H9 (cell line): ENCODE results near the gene NAV1. TPM values are rescaled to one million over a fixed set of nuclear protein-coding genes. Genes with fewer than 3 reads are reported as not detected.

ENCODE experiments used
- DNase-seq: peaks from one replicate; pipeline ENCODE4 v3.0.0-alpha.2; 2017
- H2AFZ ChIP-seq: one replicate; pipeline ENCODE4 v1.6.1; 2013; ENCODE audit warnings: mild to moderate bottlenecking, low read length, control low read depth, moderate library complexity
- H2AK5ac ChIP-seq: 2 replicates; pipeline ENCODE4 v1.6.1; 2013; ENCODE audit warnings: low read length, control low read depth, mixed read lengths; ENCODE audit not compliant: insufficient read length
- H2BK120ac ChIP-seq: one replicate; pipeline ENCODE4 v1.6.1; 2013; ENCODE audit warnings: low read depth, mild to moderate bottlenecking, low read length, control low read depth, inconsistent platforms; ENCODE audit not compliant: poor library complexity, severe bottlenecking
- H2BK12ac ChIP-seq: 2 replicates; pipeline ENCODE4 v1.6.1; 2013; ENCODE audit warnings: low read length, control low read depth, mixed read lengths, low read depth; ENCODE audit not compliant: insufficient read length
- H2BK15ac ChIP-seq: 2 replicates; pipeline ENCODE4 v1.6.1; 2013; ENCODE audit warnings: low read depth, low read length, control low read depth
- H2BK20ac ChIP-seq: one replicate; pipeline ENCODE4 v1.6.1; 2013; ENCODE audit warnings: low read depth, mild to moderate bottlenecking, low read length, control low read depth, inconsistent platforms; ENCODE audit not compliant: poor library complexity, severe bottlenecking
- H2BK5ac ChIP-seq: 2 replicates; pipeline ENCODE4 v1.6.1; 2013; ENCODE audit warnings: low read length, control low read depth, mixed read lengths; ENCODE audit not compliant: insufficient read length
- H3K14ac ChIP-seq: 2 replicates; pipeline ENCODE4 v1.6.1; 2013; ENCODE audit warnings: low read length, control low read depth; ENCODE audit not compliant: insufficient read depth
- H3K18ac ChIP-seq: 2 replicates; pipeline ENCODE4 v1.6.1; 2013; ENCODE audit warnings: low read depth, mild to moderate bottlenecking, mixed read lengths, low read length, control low read depth; ENCODE audit not compliant: insufficient read length
- H3K23ac ChIP-seq: 2 replicates; pipeline ENCODE4 v1.6.1; 2013; ENCODE audit warnings: low read length, control low read depth, mixed read lengths, low read depth; ENCODE audit not compliant: insufficient read length
- H3K23me2 ChIP-seq: 2 replicates; pipeline ENCODE4 v1.6.1; 2013; ENCODE audit warnings: low read depth, mild to moderate bottlenecking, mixed read lengths, low read length, control low read depth; ENCODE audit not compliant: insufficient read length, poor library complexity, severe bottlenecking
- H3K27ac ChIP-seq: 2 replicates; pipeline ENCODE4 v1.5.1; 2013; ENCODE audit warnings: low read length, control low read depth, mixed read lengths, low read depth; ENCODE audit not compliant: insufficient read length
- H3K27me3 ChIP-seq: 2 replicates; pipeline ENCODE4 v1.6.1; 2013; ENCODE audit warnings: low read length, control low read depth, inconsistent platforms; ENCODE audit not compliant: insufficient read depth
- H3K4ac ChIP-seq: 2 replicates; pipeline ENCODE4 v1.6.1; 2013; ENCODE audit warnings: low read depth, mild to moderate bottlenecking, control low read depth, inconsistent platforms, low read length, moderate library complexity
- H3K4me1 ChIP-seq: 2 replicates; pipeline ENCODE4 v1.6.1; 2013; ENCODE audit warnings: low read length, control low read depth, inconsistent platforms; ENCODE audit not compliant: insufficient read depth
- H3K4me2 ChIP-seq: 2 replicates; pipeline ENCODE4 v1.6.1; 2013; ENCODE audit warnings: low read length, control low read depth, mixed read lengths; ENCODE audit not compliant: insufficient read length, insufficient read depth
- H3K56ac ChIP-seq: 2 replicates; pipeline ENCODE4 v1.6.1; 2013; ENCODE audit warnings: low read depth, mild to moderate bottlenecking, mixed read lengths, low read length, control low read depth; ENCODE audit not compliant: insufficient read length
- H3K79me1 ChIP-seq: 2 replicates; pipeline ENCODE4 v1.6.1; 2013; ENCODE audit warnings: low read depth, mild to moderate bottlenecking, moderate library complexity, low read length, control low read depth, inconsistent platforms; ENCODE audit not compliant: insufficient read depth, poor library complexity, severe bottlenecking
- H3K79me2 ChIP-seq: 2 replicates; pipeline ENCODE4 v1.6.1; 2013; ENCODE audit warnings: low read length, control low read depth, inconsistent platforms; ENCODE audit not compliant: insufficient read depth
- H3K9ac ChIP-seq: 2 replicates; pipeline ENCODE4 v1.6.1; 2013; ENCODE audit warnings: low read length, control low read depth, mixed read lengths; ENCODE audit not compliant: insufficient read length; ENCODE audit errors: extremely low read depth
- H3K9me3 ChIP-seq: one replicate; pipeline ENCODE4 v1.6.1; 2013; ENCODE audit warnings: low read depth, low read length, inconsistent platforms; ENCODE audit not compliant: control insufficient read depth
- H3T11ph ChIP-seq: one replicate; pipeline ENCODE4 v1.6.1; 2013; ENCODE audit warnings: mild to moderate bottlenecking, low read length, control low read depth, inconsistent platforms
- H4K20me1 ChIP-seq: one replicate; pipeline ENCODE4 v1.6.1; 2013; ENCODE audit not compliant: control insufficient read depth, insufficient read length, insufficient read depth
- H4K5ac ChIP-seq: 2 replicates; pipeline ENCODE4 v1.6.1; 2013; ENCODE audit warnings: low read depth, mild to moderate bottlenecking, mixed read lengths, low read length, control low read depth; ENCODE audit not compliant: insufficient read length
- H4K8ac ChIP-seq: replicated peaks from 2 replicates; pipeline ENCODE4 v1.6.1; 2013; ENCODE audit warnings: low read length, control low read depth, mixed read lengths, low read depth; ENCODE audit not compliant: insufficient read length
- H4K91ac ChIP-seq: 2 replicates; pipeline ENCODE4 v1.6.1; 2013; ENCODE audit warnings: low read depth, mild to moderate bottlenecking, moderate library complexity, mixed read lengths, low read length, control low read depth; ENCODE audit not compliant: insufficient read length
- H3K27ac Mint-ChIP-seq, 3 experiments: 2 replicates in 2 of 3; 3 replicates in 1 of 3; pipeline ENCODE4 v1.8.0; 2020 to 2021; ENCODE audit warnings: mixed read lengths in 3 of 3, mild to moderate bottlenecking in 1 of 3, moderate library complexity in 1 of 3
- H3K27me3 Mint-ChIP-seq: 2 replicates; pipeline ENCODE4 v1.8.0; 2021; ENCODE audit warnings: low read depth, mild to moderate bottlenecking, moderate library complexity, mixed read lengths
- H3K36me3 Mint-ChIP-seq, 3 experiments: 2 replicates in 2 of 3; 3 replicates in 1 of 3; pipeline ENCODE4 v1.8.0; 2020 to 2021; ENCODE audit warnings: low read depth in 3 of 3, mixed read lengths in 3 of 3; ENCODE audit not compliant: insufficient read depth in 1 of 3
- H3K4me1 Mint-ChIP-seq, 2 experiments: 2 replicates each; pipeline ENCODE4 v1.8.0; 2020; ENCODE audit warnings: mixed read lengths in 2 of 2
- H3K4me3 Mint-ChIP-seq, 2 experiments: 2 replicates in 1 of 2; 3 replicates in 1 of 2; pipeline ENCODE4 v1.8.0; 2020 to 2021; ENCODE audit warnings: mild to moderate bottlenecking in 2 of 2, mixed read lengths in 2 of 2, moderate library complexity in 1 of 2
- H3K9me3 Mint-ChIP-seq, 2 experiments: 2 replicates in 1 of 2; 3 replicates in 1 of 2; pipeline ENCODE4 v1.8.0; 2020; ENCODE audit warnings: mild to moderate bottlenecking in 2 of 2, mixed read lengths in 2 of 2, moderate library complexity in 1 of 2
- WGBS: extraction: QIAGEN DNeasy Blood & Tissue Kit; methylation state at CpG from one replicate; pipeline ENCODE4 v1.1.7; 2013; ENCODE audit warnings: missing lambda C conversion rate, low lambda C conversion rate, mixed read lengths; ENCODE audit not compliant: insufficient read length; ENCODE audit errors: extremely low coverage; 5-methylcytosine and 5-hydroxymethylcytosine counted together
- total RNA-seq: library from RNA; stranded (reverse); gene quantifications from 2 replicates; pipeline ENCODE4 v1.2.1, GENCODE V29; 2021
- TF ChIP-seq, protein P1 (sequence below): fragments of 200-600 bp; sonication (generic); conservative IDR thresholded peaks from 3 replicates; pipeline ENCODE4 v1.8.0; 2021; ENCODE audit warnings: antibody characterized with exemption, mild to moderate bottlenecking

The NAV1 gene
- total RNA-seq, 1 experiment from 2014 or later: 20.5 TPM

DNA sequence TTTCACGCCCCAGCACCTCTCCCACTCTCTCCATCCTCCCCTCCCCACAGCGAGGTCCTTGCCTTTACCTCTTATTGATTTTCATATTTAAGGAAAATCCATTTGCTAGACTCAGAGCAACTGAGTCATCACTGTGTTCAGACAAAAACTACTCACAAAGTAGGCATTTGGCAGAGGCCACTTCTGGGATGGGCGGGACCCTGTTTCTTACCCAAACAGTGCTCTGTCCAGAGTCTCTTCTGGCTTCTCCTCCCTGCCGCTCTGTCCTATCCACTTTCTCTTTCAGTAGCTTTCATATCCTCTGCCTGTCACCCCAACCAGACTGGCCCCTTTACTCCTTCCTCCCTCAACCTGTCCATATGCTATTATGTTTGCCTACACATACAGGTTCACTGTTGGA, 2.4 kb upstream of the NAV1 start:
- peaks cover 7% of the 10 kb centered on the region; the same call in 1 of the 2 replicates for H3K27me3 ChIP-seq
- H3K9ac ChIP-seq: no peak overlapping the region
- H4K20me1 ChIP-seq: no peaks in the 10 kb centered on the region

More for the DNA sequence above, 2.4 kb upstream of the NAV1 start:
- Histone ChIP-seq H3K79me1 (no peaks in the 10 kb centered on the region), H2BK12ac (no peak overlapping the region), H3K18ac (no peak overlapping the region), H4K5ac (no peak overlapping the region), H3K4me1 (peaks cover 5% of the 10 kb centered on the region), H3K14ac (no peak overlapping the region), H2BK15ac (no peak overlapping the region), H4K8ac (no peak overlapping the region), H2AFZ (no peak overlapping the region), H4K91ac (no peak overlapping the region), H3K4ac (no peak overlapping the region), H3K23me2 (peaks cover 23% of the 10 kb centered on the region), H3T11ph (no peak overlapping the region), H3K56ac (no peak overlapping the region), H2BK120ac (no peak overlapping the region), H3K27ac (no peak overlapping the region), H2BK5ac (no peak overlapping the region), H2AK5ac (no peak overlapping the region), H3K4me2 (no peak overlapping the region), H3K9me3 (no peaks in the 10 kb centered on the region), H2BK20ac (no peak overlapping the region), H3K23ac (no peak overlapping the region), H3K79me2 (no peaks in the 10 kb centered on the region)
- Mint-ChIP-seq H3K27me3 (peaks cover 65% of the 10 kb centered on the region), H3K4me3 (no peak overlapping the region), H3K36me3 (no peaks in the 10 kb centered on the region), H3K27ac (no peak overlapping the region), H3K4me1 (peaks cover 20 to 41% of the 10 kb centered on the region in 2 experiments), H3K9me3 (no peaks in the 10 kb centered on the region; a peak in 1 of 5 replicates)
- DNase-seq: no peak
- no CpG with 5 or more reads among the region's 4 CpGs for WGBS
- TF ChIP-seq, protein P1, sequence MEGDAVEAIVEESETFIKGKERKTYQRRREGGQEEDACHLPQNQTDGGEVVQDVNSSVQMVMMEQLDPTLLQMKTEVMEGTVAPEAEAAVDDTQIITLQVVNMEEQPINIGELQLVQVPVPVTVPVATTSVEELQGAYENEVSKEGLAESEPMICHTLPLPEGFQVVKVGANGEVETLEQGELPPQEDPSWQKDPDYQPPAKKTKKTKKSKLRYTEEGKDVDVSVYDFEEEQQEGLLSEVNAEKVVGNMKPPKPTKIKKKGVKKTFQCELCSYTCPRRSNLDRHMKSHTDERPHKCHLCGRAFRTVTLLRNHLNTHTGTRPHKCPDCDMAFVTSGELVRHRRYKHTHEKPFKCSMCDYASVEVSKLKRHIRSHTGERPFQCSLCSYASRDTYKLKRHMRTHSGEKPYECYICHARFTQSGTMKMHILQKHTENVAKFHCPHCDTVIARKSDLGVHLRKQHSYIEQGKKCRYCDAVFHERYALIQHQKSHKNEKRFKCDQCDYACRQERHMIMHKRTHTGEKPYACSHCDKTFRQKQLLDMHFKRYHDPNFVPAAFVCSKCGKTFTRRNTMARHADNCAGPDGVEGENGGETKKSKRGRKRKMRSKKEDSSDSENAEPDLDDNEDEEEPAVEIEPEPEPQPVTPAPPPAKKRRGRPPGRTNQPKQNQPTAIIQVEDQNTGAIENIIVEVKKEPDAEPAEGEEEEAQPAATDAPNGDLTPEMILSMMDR: no peak
